HG02885 (cell line): Measurements from ENCODE around the gene CD274.

Experiments used
- ATAC-seq: cut with Tn5 transposase; IDR thresholded peaks from one replicate; pipeline ENCODE4 v1.9.1; 2021; ENCODE audit warnings: mild to moderate bottlenecking; ENCODE audit not compliant: unreplicated experiment, poor library complexity

CD274 gene

DNA sequence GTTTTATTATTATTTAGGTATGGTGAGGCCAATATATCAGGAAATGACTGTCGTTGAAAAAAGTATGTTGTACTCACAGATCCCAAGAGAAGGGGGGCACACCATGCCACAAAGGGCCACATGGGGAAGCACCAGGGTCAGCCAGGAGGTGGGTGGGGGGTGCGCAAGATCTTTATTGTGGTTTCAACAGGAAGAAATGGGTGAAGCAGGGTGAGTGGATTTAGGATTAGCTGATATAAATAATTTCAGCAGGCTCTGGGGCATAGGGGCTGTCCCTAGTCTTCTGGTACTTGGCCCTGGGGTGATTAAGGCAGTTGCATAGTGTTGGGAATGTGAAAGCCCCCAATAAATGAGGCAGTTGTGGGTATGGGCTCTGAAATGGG lies 68.6 kb downstream of the CD274 start:
- peak; percentile 20 for ATAC-seq
